T-cell (primary cell): ENCODE results near the gene AQP9. TPM values are rescaled to one million over a fixed set of nuclear protein-coding genes. Genes with fewer than 3 reads are reported as not detected.
"Not testable (repeated sequence)": the region's sequence is repeated elsewhere in the genome, so short reads cannot be mapped to it uniquely, and the experiment has no call there.

Experiments used
- ATAC-seq, 4 experiments: fragments of 200-7000 bp in 3 of 4; fragments of 150-1000 bp in 1 of 4; cut with Tn5 transposase; replicated peaks in 1 of 4; 1 replicate in 3 of 4; 2 replicates in 1 of 4; pipeline ENCODE4 v1.10.0; 2021; ENCODE audit warnings: moderate library complexity in 3 of 4, mild to moderate bottlenecking in 2 of 4, moderate number of reproducible peaks in 1 of 4
- CTCF ChIA-PET, 2 donors: fragments of 300-600 bp; sonication (Branson Sonifier 250); formaldehyde crosslinking; loops; one replicate each; lab custom pipeline; 2022; ENCODE audit warnings: antibody characterized with exemption in 2 of 2; lab: Charles Lee
- POLR2A ChIA-PET, 2 donors: fragments of 300-600 bp; sonication (Branson Sonifier 250); formaldehyde crosslinking; loops; one replicate each; lab custom pipeline; 2022; ENCODE audit warnings: antibody characterized with exemption in 2 of 2; lab: Charles Lee
- DNase-seq, 35 experiments: peaks; one replicate each; pipeline versions ENCODE4 v3.0.0 to v3.0.0-alpha.2; 2013 to 2023
- H3K27ac ChIP-seq: one replicate; pipeline ENCODE4 v1.5.1; 2013; ENCODE audit warnings: low read length
- H3K27me3 ChIP-seq, 2 experiments: replicated peaks in 1 of 2; 1 replicate in 1 of 2; 2 replicates in 1 of 2; pipeline versions ENCODE4 v1.6.1 to v1.7.0; 2013; ENCODE audit warnings: low read length in 1 of 2, mixed read lengths in 1 of 2; ENCODE audit not compliant: control insufficient read depth in 2 of 2, insufficient read depth in 2 of 2; ENCODE audit errors: extremely low read depth in 1 of 2
- H3K36me3 ChIP-seq, 2 donors: 1 replicate in 1 of 2; 2 replicates in 1 of 2; pipeline versions ENCODE4 v1.6.1 to v1.7.0; 2013; ENCODE audit warnings: low read length in 1 of 2; ENCODE audit not compliant: control insufficient read depth in 2 of 2, insufficient read depth in 1 of 2; ENCODE audit errors: extremely low read depth in 1 of 2
- H3K4me1 ChIP-seq, 2 experiments: 1 replicate in 1 of 2; 2 replicates in 1 of 2; pipeline versions ENCODE4 v1.6.1 to v1.7.0; 2013; ENCODE audit warnings: low read length in 2 of 2, mixed read lengths in 1 of 2; ENCODE audit not compliant: insufficient read depth in 2 of 2, control insufficient read depth in 1 of 2; ENCODE audit errors: extremely low read depth in 1 of 2
- H3K4me3 ChIP-seq, 2 donors: 1 replicate in 1 of 2; 2 replicates in 1 of 2; pipeline versions ENCODE4 v1.5.1 to v1.7.0; 2013; ENCODE audit warnings: mild to moderate bottlenecking in 2 of 2, low read length in 1 of 2, moderate library complexity in 1 of 2; ENCODE audit not compliant: control insufficient read depth in 1 of 2; ENCODE audit errors: extremely low read depth in 1 of 2
- H3K9me3 ChIP-seq: 2 replicates; pipeline ENCODE4 v1.7.0; 2013
- H3K27ac Mint-ChIP-seq, 2 donors: one replicate each; pipeline ENCODE4 v1.8.0; 2020 to 2021; ENCODE audit warnings: mild to moderate bottlenecking in 2 of 2, mixed read lengths in 2 of 2
- H3K27me3 Mint-ChIP-seq, 2 donors: one replicate each; pipeline ENCODE4 v1.8.0; 2021 to 2022; ENCODE audit warnings: mixed read lengths in 2 of 2
- H3K36me3 Mint-ChIP-seq: one replicate; pipeline ENCODE4 v1.8.0; 2021; ENCODE audit warnings: mixed read lengths
- H3K4me1 Mint-ChIP-seq, 3 donors: one replicate each; pipeline ENCODE4 v1.8.0; 2020 to 2022; ENCODE audit warnings: mixed read lengths in 3 of 3, mild to moderate bottlenecking in 1 of 3
- H3K4me3 Mint-ChIP-seq, 3 donors: one replicate each; pipeline ENCODE4 v1.8.0; 2020 to 2022; ENCODE audit warnings: mild to moderate bottlenecking in 3 of 3, mixed read lengths in 3 of 3, moderate library complexity in 3 of 3
- H3K9me3 Mint-ChIP-seq, 3 donors: one replicate each; pipeline ENCODE4 v1.8.0; 2020 to 2022; ENCODE audit warnings: mixed read lengths in 3 of 3
- WGBS: methylation state at CpG from one replicate; pipeline ENCODE4 v1.1.5; 2013; ENCODE audit warnings: missing lambda C conversion rate; ENCODE audit not compliant: insufficient coverage; 5-methylcytosine and 5-hydroxymethylcytosine counted together
- total RNA-seq, 35 experiments: library from RNA in 6 of 35; stranded (reverse) in 6 of 35; fragments of 120-200 nt in 1 of 35; gene quantifications; one replicate each; pipeline versions ENCODE4 v1.2.1 to v1.2.4 and lab custom pipeline; 2013 to 2026

The AQP9 gene
- total RNA-seq, 5 donors from 2014 or later (not counting 1 experiment from before 2014, with no cell fraction given): 0.09 to 0.23 TPM; not detected in 3

- DNase-seq (no peak), ATAC-seq (no peak)
- Histone ChIP-seq H3K9me3 (no peaks in the 10 kb centered on the region), H3K4me3 (no peak overlapping the region), H3K36me3 (no peaks in the 10 kb centered on the region), H3K4me1 (no peaks in the 10 kb centered on the region), H3K27ac (no peak overlapping the region), H3K27me3 (peaks cover 0 to 5% of the 10 kb centered on the region in 2 experiments)
- CTCF ChIA-PET: no interaction called here
- no peaks in the 10 kb centered on the region for H3K9me3 Mint-ChIP-seq
- 46% methylated on average over 2 of the region's 6 CpGs for WGBS
- POLR2A ChIA-PET: no interaction called here
- H3K36me3 Mint-ChIP-seq: no peaks in the 10 kb centered on the region
- H3K4me3 Mint-ChIP-seq: no peak overlapping the region
- H3K27me3 Mint-ChIP-seq: peaks cover 23 to 25% of the 10 kb centered on the region in 2 donors
- H3K27ac Mint-ChIP-seq: no peak overlapping the region
- H3K4me1 Mint-ChIP-seq: no peaks in the 10 kb centered on the region
These were observed 27.0 kb upstream of the AQP9 start for GRCh38 chr15:58110999-58111717.

GRCh38 chr15:58111718-58112104 lies 26.5 kb upstream of the AQP9 start:
- no peaks in the 10 kb centered on the region for H3K36me3 Mint-ChIP-seq
- ATAC-seq: no peak

GRCh38 chr15:58113358-58113757 lies 24.8 kb upstream of the AQP9 start:
- H3K9me3 ChIP-seq, DNase-seq, H3K36me3 ChIP-seq, POLR2A ChIA-PET, H3K27me3 ChIP-seq, H3K27ac Mint-ChIP-seq, H3K4me1 ChIP-seq, H3K4me3 ChIP-seq, H3K4me1 Mint-ChIP-seq, H3K9me3 Mint-ChIP-seq, H3K4me3 Mint-ChIP-seq, H3K36me3 Mint-ChIP-seq, CTCF ChIA-PET, H3K27ac ChIP-seq, ATAC-seq: not testable (repeated sequence)
- 52% methylated on average over 3 of the region's 5 CpGs for WGBS
- H3K27me3 Mint-ChIP-seq: peaks cover 19 to 23% of the 10 kb centered on the region in 2 donors

More at GRCh38 chr15:58111718-58112104, 26.5 kb upstream of the AQP9 start:
- H3K27ac Mint-ChIP-seq: no peak overlapping the region
- Histone ChIP-seq H3K36me3 (no peaks in the 10 kb centered on the region), H3K4me1 (no peaks in the 10 kb centered on the region), H3K4me3 (no peak overlapping the region), H3K9me3 (no peaks in the 10 kb centered on the region), H3K27me3 (peaks cover 0 to 5% of the 10 kb centered on the region in 2 experiments), H3K27ac (no peak overlapping the region)
- ChIA-PET CTCF (no interaction called here), POLR2A (no interaction called here)
- peaks cover 21 to 23% of the 10 kb centered on the region in 2 donors for H3K27me3 Mint-ChIP-seq
- H3K4me1 Mint-ChIP-seq: no peaks in the 10 kb centered on the region
- no peak overlapping the region for H3K4me3 Mint-ChIP-seq
- 92% methylated on average over 2 of the region's 5 CpGs for WGBS
- no peak for DNase-seq
- no peaks in the 10 kb centered on the region for H3K9me3 Mint-ChIP-seq

- H3K27ac Mint-ChIP-seq: no peak overlapping the region
- POLR2A ChIA-PET: no interaction called here
- H3K4me3 Mint-ChIP-seq: no peak overlapping the region
- H3K4me1 Mint-ChIP-seq: no peaks in the 10 kb centered on the region
- 70% methylated on average over 1 of the region's 3 CpGs for WGBS
- no peaks in the 10 kb centered on the region for H3K36me3 Mint-ChIP-seq
- H3K4me1 ChIP-seq: no peaks in the 10 kb centered on the region
- H3K27me3 ChIP-seq: peaks cover 0 to 5% of the 10 kb centered on the region in 2 experiments
- DNase-seq (no peak), ATAC-seq (no peak)
- H3K36me3 ChIP-seq: no peaks in the 10 kb centered on the region
- CTCF ChIA-PET: no interaction called here
- no peak overlapping the region for H3K4me3 ChIP-seq
- H3K9me3 ChIP-seq: no peaks in the 10 kb centered on the region
- H3K9me3 Mint-ChIP-seq: no peaks in the 10 kb centered on the region
- H3K27me3 Mint-ChIP-seq: peaks cover 19 to 23% of the 10 kb centered on the region in 2 donors
- no peak overlapping the region for H3K27ac ChIP-seq
These were observed 23.8 kb upstream of the AQP9 start for GRCh38 chr15:58114388-58114787.

GRCh38 chr15:58114812-58115211 lies 23.4 kb upstream of the AQP9 start:
- Histone ChIP-seq H3K9me3 (no peaks in the 10 kb centered on the region), H3K27ac (no peak overlapping the region), H3K4me1 (no peaks in the 10 kb centered on the region), H3K36me3 (no peaks in the 10 kb centered on the region), H3K27me3 (peaks cover 0 to 8% of the 10 kb centered on the region in 2 experiments), H3K4me3 (no peak overlapping the region)
- Mint-ChIP-seq H3K27me3 (peaks cover 19 to 23% of the 10 kb centered on the region in 2 donors), H3K4me1 (no peaks in the 10 kb centered on the region), H3K36me3 (no peaks in the 10 kb centered on the region), H3K4me3 (no peak overlapping the region), H3K9me3 (no peaks in the 10 kb centered on the region), H3K27ac (no peak overlapping the region)
- DNase-seq (no peak), ATAC-seq (no peak)
- ChIA-PET POLR2A (no interaction called here), CTCF (interaction anchor here in 1 of 2 donors (1.0 kb wide), 1 partner anchor 9 kb away, joined by 3 read pairs; no protein-coding TSS in a partner anchor)

- Histone ChIP-seq H3K27me3 (peaks cover 0 to 8% of the 10 kb centered on the region in 2 experiments), H3K4me3 (no peak overlapping the region), H3K9me3 (no peaks in the 10 kb centered on the region), H3K4me1 (no peaks in the 10 kb centered on the region), H3K27ac (no peak overlapping the region), H3K36me3 (no peaks in the 10 kb centered on the region)
- no peak overlapping the region for H3K27ac Mint-ChIP-seq
- no peaks in the 10 kb centered on the region for H3K9me3 Mint-ChIP-seq
- H3K4me1 Mint-ChIP-seq: no peaks in the 10 kb centered on the region
- 100% methylated on average over 1 of the region's 1 CpG for WGBS
- no peak overlapping the region for H3K4me3 Mint-ChIP-seq
- POLR2A ChIA-PET: no interaction called here
- ATAC-seq (no peak), DNase-seq (no peak)
- peaks cover 21 to 29% of the 10 kb centered on the region in 2 donors for H3K27me3 Mint-ChIP-seq
- CTCF ChIA-PET: interaction anchor here in 1 of 2 donors (1.0 kb wide), 1 partner anchor 8 kb away, joined by 3 read pairs; no protein-coding TSS in a partner anchor
- H3K36me3 Mint-ChIP-seq: no peaks in the 10 kb centered on the region
These were observed 22.5 kb upstream of the AQP9 start for GRCh38 chr15:58115692-58116091.
